Kidney glomerular epithelial cell (primary cell): ENCODE data around the gene CPA4.

Experiments
- DNase-seq: peaks from one replicate; lab custom pipeline; 2025; lab: John Stamatoyannopoulos, UW

CPA4 gene

DNA sequence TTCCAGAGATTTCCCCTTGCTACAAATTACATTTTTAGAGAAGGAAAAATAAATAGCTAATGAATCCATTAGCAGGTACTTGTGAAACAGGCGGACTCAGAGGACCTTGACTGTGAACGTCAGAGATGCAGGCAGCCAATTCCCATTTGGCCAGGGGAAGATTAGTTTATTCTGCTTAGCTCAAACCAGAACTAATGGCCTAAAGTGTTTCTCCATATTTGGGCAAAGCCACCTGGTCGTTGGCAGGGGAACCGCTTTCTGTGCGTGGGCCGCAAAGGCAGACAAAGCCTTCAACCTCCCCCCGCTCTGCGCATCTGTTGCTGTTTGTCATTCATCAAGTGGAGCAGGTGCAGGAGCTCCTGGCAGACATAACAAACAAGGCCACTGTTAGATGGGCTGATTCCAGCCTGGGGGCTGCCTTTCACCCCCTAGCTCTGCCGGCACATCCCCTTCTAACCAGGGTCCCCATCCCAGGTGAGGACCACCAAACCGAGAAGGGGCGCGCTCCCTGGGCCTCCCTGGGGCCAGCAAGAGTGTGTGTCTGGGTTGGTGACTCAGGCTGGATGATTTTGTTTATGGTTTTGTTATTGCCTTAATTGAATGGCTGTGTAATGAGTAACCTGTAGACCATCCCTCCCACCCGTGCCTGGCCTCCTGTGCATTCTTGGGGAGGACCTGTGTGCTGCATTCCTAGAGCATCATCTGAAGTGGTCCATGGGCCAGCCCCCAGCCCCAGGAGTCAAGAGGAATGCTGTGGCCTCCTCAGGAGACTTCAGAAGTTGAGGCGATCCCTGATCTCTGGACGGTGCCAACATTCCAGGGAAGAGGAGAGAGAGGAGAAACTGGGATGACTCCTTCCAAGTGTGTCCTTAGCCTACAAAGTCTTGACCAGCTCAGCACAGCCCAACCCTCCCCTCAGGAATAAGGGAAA lies 72.8 kb downstream of the CPA4 start:
- peak; percentile 95 for DNase-seq

GRCh38 chr7:130366564-130366963 lies 73.6 kb downstream of the CPA4 start:
- DNase-seq, result no peak

DNA sequence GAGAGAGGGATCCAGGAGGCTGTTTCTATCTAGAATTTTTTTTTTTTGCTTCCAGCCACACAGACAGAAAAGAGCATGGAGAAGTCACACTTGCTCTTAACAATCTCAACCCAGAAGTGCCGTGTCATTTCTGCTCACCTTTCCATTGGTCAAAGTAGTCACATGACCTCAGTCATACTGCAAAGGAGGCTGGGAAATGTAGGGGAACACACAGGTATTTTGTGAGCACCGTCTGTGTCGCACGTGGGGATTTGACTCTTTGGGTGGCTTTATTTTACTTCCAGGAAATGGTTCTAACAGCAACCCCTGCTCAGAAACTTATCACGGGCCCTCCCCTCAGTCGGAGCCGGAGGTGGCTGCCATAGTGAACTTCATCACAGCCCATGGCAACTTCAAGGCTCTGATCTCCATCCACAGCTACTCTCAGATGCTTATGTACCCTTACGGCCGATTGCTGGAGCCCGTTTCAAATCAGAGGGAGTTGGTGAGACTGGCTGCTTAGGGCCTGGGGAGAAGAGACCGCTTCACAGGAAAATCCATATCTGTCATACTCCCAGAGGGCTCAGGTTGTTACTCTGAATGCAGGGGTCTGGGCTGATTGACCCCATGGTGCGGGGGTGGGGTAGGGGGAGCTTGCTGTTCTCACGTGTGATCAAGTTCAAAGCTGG lies 74.3 kb downstream of the CPA4 start:
- no peak for DNase-seq

DNA sequence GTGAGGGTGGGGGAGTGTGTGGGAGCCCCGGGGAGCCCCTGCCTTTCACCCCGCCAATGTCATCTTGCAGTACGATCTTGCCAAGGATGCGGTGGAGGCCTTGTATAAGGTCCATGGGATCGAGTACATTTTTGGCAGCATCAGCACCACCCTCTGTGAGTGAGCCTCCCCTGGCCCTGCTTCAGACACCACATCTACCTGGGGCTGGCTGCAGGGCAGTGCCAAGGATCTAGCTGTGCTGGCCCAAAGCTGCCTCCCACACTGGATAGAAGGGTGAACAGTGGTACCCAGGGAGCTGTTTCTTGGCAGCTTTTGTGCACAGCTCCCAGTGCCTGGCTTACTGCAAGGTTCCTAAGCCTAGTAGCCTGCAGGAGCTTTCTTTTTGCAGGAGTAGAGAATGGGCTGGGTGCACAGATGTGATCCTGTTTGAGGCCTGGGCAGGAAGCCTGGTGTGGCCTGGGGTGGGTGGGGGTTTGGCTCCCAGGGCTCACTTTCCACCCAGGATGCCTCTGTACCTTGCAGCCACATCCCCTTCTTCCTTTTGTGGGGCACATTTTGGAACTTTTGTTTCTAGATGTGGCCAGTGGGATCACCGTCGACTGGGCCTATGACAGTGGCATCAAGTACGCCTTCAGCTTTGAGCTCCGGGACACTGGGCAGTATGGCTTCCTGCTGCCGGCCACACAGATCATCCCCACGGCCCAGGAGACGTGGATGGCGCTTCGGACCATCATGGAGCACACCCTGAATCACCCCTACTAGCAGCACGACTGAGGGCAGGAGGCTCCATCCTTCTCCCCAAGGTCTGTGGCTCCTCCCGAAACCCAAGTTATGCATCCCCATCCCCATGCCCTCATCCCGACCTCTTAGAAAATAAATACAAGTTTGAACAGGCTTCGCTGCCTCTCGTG lies 75.1 kb downstream of the CPA4 start:
- no peak for DNase-seq

DNA sequence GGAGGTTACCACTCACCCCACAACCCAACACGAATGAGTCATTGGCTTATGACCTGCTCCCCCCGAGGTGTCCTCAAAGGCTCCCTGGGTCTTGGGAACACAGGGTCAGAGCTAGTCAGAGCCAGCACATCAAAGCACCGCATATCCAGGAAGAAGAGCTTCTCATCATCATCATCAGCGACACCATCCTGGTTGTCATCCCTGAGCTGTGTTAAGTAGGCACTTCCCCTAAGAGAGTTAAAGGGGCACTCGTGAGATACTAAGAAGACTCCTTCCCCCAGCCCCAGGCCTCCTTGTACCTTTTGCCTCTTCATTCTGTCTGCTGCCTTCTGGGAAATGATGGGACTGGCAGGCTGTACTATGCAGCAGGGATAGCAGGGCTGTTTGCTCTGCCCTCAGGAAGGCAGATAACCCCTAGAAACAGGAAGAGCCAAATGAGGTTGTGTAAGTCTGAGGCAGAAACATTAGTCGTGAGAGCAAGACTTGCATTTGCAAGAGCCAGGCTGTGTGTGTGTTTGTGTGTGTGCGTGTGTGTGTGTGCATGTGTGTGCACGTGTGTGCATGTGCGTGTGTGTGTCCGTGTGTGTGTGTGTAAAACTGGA lies 76.2 kb downstream of the CPA4 start:
- DNase-seq, result peak; percentile 85

DNA sequence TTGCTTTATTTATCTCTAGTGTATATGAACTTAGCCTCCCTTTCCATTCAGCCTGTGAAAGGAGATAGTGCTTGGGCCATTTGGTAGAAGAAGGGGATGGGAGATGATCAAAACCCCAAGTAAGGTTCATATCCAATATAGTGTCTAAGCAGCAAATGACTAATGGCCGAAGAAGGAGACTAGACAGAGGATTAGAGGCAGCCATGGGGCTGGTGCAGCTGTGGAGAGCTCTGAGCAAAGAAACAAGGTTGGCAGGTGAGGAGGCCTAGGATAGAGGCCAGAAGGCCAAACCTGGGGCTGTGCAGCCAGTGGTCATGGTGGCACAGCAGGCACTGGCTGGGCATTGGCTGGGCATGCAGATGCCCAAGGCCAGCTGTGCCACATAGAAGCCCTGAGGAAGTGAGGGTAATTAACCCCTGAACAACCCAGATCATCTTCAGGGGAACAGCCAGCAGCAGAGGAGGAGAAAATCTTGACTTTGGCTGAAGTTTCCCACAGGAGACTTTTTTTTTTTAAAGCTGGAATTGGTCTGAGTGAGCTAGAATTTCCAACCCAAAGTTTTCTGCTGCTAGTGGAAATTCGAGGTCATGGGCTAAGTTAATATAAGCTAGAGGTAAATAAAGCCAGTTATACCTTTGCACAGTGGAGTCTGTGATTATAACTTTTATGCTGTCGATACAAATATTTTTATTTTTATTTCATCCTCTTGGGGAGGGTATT lies 77.0 kb downstream of the CPA4 start:
- no peak for DNase-seq

DNA sequence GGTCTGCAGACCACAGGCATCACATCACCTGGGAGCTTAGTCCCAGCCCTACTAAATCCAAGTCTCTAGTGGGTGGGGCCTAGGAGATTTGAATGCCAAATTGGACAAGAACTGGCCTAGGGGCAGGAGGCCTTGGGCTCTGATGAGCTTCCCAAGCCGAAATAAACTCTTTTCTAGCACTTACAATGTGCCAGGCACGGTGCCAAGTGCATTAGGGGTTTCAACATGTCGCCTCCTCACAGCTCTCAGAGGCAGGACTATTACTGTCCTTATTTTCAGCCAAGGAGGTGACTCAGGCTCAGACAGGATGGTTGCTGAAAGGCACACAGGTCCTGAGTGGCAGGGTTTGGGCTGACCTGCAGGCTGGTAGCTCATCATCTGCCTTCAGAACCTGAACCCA lies 78.1 kb downstream of the CPA4 start:
- DNase-seq, result no peak

- no peak for DNase-seq
Observed at GRCh38 chr7:130372402-130373165, 79.6 kb downstream of the CPA4 start.
